GM21737 (cell line): ENCODE data around the gene MTCL1.

ENCODE experiments used
- ATAC-seq: cut with Tn5 transposase; IDR thresholded peaks from one replicate; pipeline ENCODE4 v1.9.1; 2021; ENCODE audit warnings: mild to moderate bottlenecking, moderate library complexity; ENCODE audit not compliant: unreplicated experiment

The MTCL1 gene

DNA sequence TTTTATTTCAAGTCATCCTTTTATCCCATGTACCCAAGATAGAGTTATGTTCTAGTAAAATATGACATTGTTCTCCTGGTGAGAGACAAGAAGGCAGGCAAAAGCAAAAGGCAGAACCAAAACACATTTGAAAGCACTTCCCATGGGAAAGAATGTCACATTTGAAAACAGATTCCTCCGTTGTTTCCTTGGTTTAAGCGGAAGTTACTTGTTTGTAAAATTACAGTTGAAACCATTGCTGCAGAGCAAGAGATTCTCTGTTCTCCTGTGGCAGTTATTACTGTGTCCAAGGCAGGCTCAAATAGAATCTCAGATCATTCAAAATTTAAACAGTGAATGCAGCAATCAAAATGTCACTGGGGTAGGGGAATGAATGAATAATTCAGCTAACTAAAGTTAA, 149.6 kb downstream of the MTCL1 start:
- ATAC-seq: no peak

GRCh38 chr18:8856212-8856611, 150.9 kb downstream of the MTCL1 start:
- ATAC-seq: no peak

DNA sequence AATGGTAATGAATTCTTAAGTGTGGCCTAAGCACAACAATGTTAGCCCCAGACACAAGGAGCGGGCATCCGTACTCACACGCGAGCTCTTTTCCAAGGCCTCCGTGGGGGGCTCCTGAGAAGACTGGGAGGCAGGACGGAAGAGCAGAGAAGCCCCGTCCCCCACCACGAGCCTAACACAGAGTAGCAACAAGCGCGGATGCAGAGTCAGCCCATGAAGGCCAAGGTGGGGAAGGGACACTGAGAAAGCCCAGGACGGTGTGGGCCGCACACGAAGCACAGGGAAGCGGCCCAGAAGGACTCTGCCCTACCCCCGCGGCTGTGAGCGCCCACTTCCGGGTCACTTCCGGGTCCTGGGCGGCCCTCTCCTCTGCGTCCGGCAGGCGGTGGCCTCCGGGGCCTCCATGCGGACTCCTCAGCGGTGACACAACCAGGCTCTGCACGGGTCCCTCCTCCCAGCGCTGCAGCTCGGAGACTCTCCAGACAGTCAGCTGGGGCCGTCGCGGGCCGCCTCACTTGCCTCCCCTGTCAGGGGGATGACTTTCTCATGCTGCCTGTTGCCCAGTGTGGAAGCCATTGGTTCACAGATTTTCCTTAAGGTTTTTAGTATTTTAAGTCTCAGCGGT, 151.5 kb downstream of the MTCL1 start:
- no peak for ATAC-seq

DNA sequence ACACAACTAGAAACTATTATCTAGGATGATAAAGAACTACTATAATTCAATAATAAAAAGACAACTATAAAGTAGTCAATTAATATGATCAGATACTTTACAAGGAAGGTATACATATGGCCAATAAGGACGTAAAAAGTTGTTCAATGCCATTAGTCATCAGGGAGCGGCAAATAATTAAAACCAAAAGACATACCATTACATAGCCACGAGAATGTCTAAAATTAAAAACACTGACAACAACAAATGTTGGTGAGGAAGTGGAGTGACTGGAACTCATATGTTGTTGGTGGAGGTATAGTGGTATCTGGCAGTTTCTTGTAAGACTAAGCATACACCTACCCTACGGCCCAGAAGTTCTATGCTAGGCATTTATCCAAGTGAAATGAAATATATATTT, 152.4 kb downstream of the MTCL1 start:
- ATAC-seq: no peak

DNA sequence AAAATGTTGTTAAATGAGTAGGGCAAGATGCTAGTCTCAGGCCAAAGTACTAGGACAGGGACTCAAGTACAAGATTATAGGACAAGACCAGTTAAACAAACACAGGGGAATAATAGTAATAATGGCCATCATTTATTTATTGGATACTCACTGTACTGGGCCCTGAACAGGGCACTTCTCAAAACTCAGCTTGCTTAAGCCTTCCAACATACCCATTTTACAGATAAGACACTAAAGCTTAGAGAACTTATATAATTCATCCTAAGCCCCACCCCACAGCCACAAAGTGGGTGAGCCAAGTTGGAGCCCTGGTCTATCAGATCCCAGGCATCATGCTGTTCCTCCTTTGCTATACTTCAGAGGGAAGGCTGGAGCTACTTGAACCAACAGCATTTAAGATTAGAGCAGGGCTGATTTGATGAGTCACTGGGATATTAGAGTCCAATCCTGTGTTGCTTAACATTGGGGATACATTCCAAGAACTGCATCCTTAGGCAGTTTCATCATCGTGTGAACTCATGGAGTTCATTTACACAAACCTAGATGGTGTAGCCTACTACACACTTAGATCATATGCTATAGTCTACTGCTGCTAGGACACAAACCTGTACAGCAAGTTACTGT, 153.6 kb downstream of the MTCL1 start:
- no peak for ATAC-seq

- no peak for ATAC-seq
These were observed 155.7 kb downstream of the MTCL1 start for GRCh38 chr18:8860845-8861642.

- ATAC-seq: no peak
These were observed 158.1 kb downstream of the MTCL1 start for GRCh38 chr18:8863427-8863826.

DNA sequence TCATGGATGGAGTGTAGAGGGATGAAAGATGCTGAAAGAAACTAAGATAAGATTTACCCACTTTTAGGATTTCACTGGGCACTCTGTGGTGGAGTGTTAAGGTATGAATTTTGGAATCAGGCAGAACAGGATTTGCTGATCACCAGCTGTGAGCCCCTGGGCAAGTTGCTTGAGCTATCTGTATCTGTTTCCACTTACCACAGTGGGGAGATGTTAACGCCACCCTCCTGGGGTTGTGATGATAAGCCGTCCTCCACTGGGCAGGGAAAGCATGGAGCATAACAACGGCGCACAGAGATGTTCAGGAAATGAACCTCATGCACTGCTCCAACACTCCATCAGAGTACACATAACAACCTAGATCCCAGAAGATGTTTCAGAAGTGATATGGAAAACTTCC, 160.6 kb downstream of the MTCL1 start:
- no peak for ATAC-seq

DNA sequence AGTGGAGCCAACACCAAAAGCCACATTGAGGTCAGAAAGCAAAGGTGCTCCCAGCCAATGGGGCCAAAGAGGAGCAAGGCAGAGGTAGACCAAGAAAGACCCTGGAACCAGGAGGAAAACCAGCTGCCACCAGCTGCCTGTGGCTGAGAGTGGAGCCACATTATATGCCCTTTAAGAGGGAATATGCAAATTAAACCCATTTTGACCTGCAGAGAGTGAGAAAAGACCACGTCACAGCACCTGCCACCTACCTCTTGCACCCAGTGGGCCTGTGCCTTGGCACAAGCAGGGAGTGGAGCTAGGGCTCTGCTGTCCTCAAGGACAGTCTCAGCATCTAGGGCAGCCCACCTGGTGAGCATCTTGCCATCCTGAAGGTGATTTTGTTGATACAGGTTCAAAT, 161.3 kb downstream of the MTCL1 start:
- no peak for ATAC-seq

DNA sequence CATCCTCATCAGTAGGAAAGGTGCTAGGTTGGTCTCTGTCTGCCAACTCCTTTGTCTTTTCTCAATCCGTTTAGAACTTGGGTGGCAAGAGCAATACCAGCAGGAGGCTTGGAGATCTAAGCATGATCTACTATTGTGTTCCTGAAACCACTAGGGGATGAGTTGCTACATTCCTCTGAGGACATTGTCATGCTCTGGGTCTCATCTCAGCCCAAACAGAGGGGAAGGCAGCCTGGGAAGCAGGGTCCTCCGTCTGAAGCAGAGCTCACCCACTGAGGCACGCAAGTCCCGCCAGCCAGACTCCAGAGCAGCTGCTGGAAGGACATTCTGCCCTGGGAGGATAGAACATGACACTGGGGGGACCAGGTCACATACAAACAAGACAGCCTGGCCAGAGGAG, 162.9 kb downstream of the MTCL1 start:
- ATAC-seq: no peak

- ATAC-seq: no peak
These were observed 163.5 kb downstream of the MTCL1 start for GRCh38 chr18:8868779-8869415.

DNA sequence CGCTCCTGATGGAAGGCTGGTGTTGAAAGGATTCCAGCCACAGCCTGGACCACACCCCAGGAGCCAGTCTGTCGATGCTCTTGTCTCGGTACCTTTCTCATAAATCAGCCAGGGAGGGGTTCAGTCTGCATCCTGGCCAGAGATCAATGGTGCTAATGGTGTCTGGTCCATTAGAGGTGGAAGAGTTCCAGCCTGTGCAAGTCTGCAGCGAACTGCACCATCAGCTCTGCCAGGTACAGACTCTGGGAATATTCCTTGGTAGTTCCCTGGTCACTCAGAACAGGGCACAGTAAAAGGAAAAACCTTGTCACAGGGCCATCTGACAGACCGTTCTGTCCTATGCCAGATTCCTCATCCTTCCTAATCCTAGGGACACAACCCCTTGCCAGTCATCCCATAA, 164.3 kb downstream of the MTCL1 start:
- ATAC-seq: no peak

- no peak for ATAC-seq
These were observed 165.2 kb downstream of the MTCL1 start for GRCh38 chr18:8870528-8870927.

- ATAC-seq: no peak
These were observed 166.1 kb downstream of the MTCL1 start for GRCh38 chr18:8871489-8871888.

GRCh38 chr18:8874872-8875271, 169.5 kb downstream of the MTCL1 start:
- no peak for ATAC-seq

GRCh38 chr18:8876887-8877286, 171.5 kb downstream of the MTCL1 start:
- ATAC-seq: no peak

DNA sequence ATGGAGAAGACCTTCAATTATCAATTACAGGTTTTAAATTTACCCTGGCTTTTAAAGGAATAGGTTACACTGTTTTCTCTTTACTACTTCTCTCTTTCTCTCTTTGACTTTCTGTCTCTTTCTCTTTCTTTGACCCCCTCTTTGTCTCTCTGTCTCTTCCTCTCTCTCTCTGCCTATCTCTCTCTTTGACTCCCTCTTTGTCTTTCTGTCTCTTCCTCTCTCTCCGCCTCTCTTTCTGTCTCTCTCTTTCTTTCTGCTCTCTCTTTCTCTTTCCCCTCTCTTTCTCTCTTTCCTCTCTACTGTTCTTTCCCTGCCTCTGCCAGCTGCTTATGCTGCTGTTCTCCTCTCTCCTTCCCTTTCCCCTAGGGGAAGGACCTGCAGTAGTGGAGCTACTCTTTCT, 175.7 kb downstream of the MTCL1 start:
- ATAC-seq: no peak
